ENCODE measurements around the gene ASNS. TPM values are rescaled to one million over a fixed set of nuclear protein-coding genes. Genes with fewer than 3 reads are reported as not detected.
"Not testable (repeated sequence)": the region's sequence is repeated elsewhere in the genome, so short reads cannot be mapped to it uniquely, and the experiment has no call there.

The ASNS gene
- total RNA-seq, 3 donors from 2014 or later: 7.0 to 23.3 (median 16.5) TPM

GRCh38 chr7:97859606-97860204 is 12.5 kb downstream of the ASNS start:
- H3K4me3 ChIP-seq: no peak overlapping the region
- H3K27me3 ChIP-seq: no peaks in the 10 kb centered on the region
- no peaks in the 10 kb centered on the region for H3K36me3 ChIP-seq
- H3K4me1 ChIP-seq: no peaks in the 10 kb centered on the region
- no peaks in the 10 kb centered on the region for H3K9me3 ChIP-seq
- TF ChIP-seq POLR2AphosphoS5 (IDR thresholded peaks at IDR 0.05) (no peak), POLR2A (IDR thresholded peaks at IDR 0.05) (no peak), CTCF (IDR thresholded peaks at IDR 0.05) (no peak)
- H3K27ac ChIP-seq: no peak overlapping the region
- intact Hi-C loops (cut with DNase I; ENCODE audit: low total_unique reads): no loop called here
- DNase-seq (ENCODE audit: low spot score in 2 of 2): no peak

- Histone ChIP-seq H3K9me3 (no peaks in the 10 kb centered on the region), H3K4me3 (no peak overlapping the region), H3K27me3 (no peaks in the 10 kb centered on the region), H3K4me1 (no peaks in the 10 kb centered on the region), H3K27ac (no peak overlapping the region), H3K36me3 (no peaks in the 10 kb centered on the region)
- intact Hi-C loops (cut with DNase I; ENCODE audit: low total_unique reads): no loop called here
- no peak for TF ChIP-seq POLR2AphosphoS5 (IDR thresholded peaks at IDR 0.05)
- TF ChIP-seq POLR2A (IDR thresholded peaks at IDR 0.05): no peak
- no peak for TF ChIP-seq CTCF (IDR thresholded peaks at IDR 0.05)
- no peak for DNase-seq (ENCODE audit: low spot score in 2 of 2)
These were observed 14.0 kb downstream of the ASNS start for GRCh38 chr7:97858221-97858620.

GRCh38 chr7:97857544-97857943 is 14.7 kb downstream of the ASNS start:
- H3K9me3 ChIP-seq: no peaks in the 10 kb centered on the region
- TF ChIP-seq POLR2A (IDR thresholded peaks at IDR 0.05) (no peak), POLR2AphosphoS5 (IDR thresholded peaks at IDR 0.05) (no peak), CTCF (IDR thresholded peaks at IDR 0.05) (no peak)
- H3K27ac ChIP-seq: no peak overlapping the region
- no peak for DNase-seq (ENCODE audit: low spot score in 2 of 2)
- H3K4me3 ChIP-seq: no peak overlapping the region
- no peaks in the 10 kb centered on the region for H3K4me1 ChIP-seq
- no peaks in the 10 kb centered on the region for H3K36me3 ChIP-seq
- no peaks in the 10 kb centered on the region for H3K27me3 ChIP-seq
- intact Hi-C loops (cut with DNase I; ENCODE audit: low total_unique reads): no loop called here

- no peaks in the 10 kb centered on the region for H3K36me3 ChIP-seq
- TF ChIP-seq POLR2A (IDR thresholded peaks at IDR 0.05) (no peak), POLR2AphosphoS5 (IDR thresholded peaks at IDR 0.05) (no peak), CTCF (IDR thresholded peaks at IDR 0.05) (no peak)
- H3K4me1 ChIP-seq: no peaks in the 10 kb centered on the region
- intact Hi-C loops (cut with DNase I; ENCODE audit: low total_unique reads): no loop called here
- no peak overlapping the region for H3K4me3 ChIP-seq
- no peaks in the 10 kb centered on the region for H3K27me3 ChIP-seq
- no peak overlapping the region for H3K27ac ChIP-seq
- no peaks in the 10 kb centered on the region for H3K9me3 ChIP-seq
- peak in 1 of 2 donors; percentile 48 for DNase-seq (ENCODE audit: low spot score in 2 of 2)
These were observed 20.5 kb downstream of the ASNS start for GRCh38 chr7:97851683-97852082.

- DNase-seq (ENCODE audit: low spot score in 2 of 2); intact Hi-C loops (cut with DNase I; ENCODE audit: low total_unique reads): not testable (repeated sequence)
These were observed 21.8 kb downstream of the ASNS start for GRCh38 chr7:97850262-97851031.

More at GRCh38 chr7:97850262-97851031, 21.8 kb downstream of the ASNS start:
- H3K4me1 ChIP-seq, H3K4me3 ChIP-seq, H3K9me3 ChIP-seq, H3K36me3 ChIP-seq, H3K27me3 ChIP-seq, H3K27ac ChIP-seq: not testable (repeated sequence)

Measured in breast epithelium (tissue), 4 donors.